Measurements from ENCODE around the gene RPS6KB1.
"Not testable (repeated sequence)": the region's sequence is repeated elsewhere in the genome, so short reads cannot be mapped to it uniquely, and the experiment has no call there.

The RPS6KB1 gene

DNA sequence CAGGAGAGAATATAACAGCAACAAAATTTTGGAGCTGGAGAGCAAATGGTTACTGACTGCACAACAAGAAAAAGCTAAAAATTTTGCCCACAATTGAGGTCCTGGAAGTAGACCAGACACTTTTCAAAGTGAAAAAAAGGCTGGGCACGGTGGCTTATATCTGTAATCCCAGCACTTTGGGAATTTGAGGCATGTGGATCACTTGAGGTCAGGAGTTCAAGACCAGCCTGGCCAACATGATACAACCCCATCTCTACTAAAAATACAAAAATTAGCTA lies 23.0 kb upstream of the RPS6KB1 start:
- H3K27ac ChIP-seq: no peak overlapping the region
- H3K4me3 ChIP-seq (ENCODE audit: low read depth, low read length): no peak overlapping the region
- H3K36me3 ChIP-seq: peaks cover 62% of the 10 kb centered on the region
- H3K9me3 ChIP-seq (ENCODE audit: severe bottlenecking): no peaks in the 10 kb centered on the region
- no peak for TF ChIP-seq CTCF (IDR thresholded peaks at IDR 0.05; ENCODE audit: low read depth, low read length)
- no peak for DNase-seq
- H3K27me3 ChIP-seq (ENCODE audit: insufficient read depth, low read depth, severe bottlenecking): no peaks in the 10 kb centered on the region

GRCh38 chr17:59870482-59870881 lies 22.4 kb upstream of the RPS6KB1 start:
- TF ChIP-seq CTCF (IDR thresholded peaks at IDR 0.05; ENCODE audit: low read depth, low read length): no peak
- H3K36me3 ChIP-seq: peaks cover 61% of the 10 kb centered on the region
- no peaks in the 10 kb centered on the region for H3K9me3 ChIP-seq (ENCODE audit: severe bottlenecking)
- H3K27ac ChIP-seq: no peak overlapping the region
- DNase-seq: no peak
- no peaks in the 10 kb centered on the region for H3K27me3 ChIP-seq (ENCODE audit: insufficient read depth, low read depth, severe bottlenecking)
- H3K4me3 ChIP-seq (ENCODE audit: low read depth, low read length): no peak overlapping the region

GRCh38 chr17:59872351-59872750 lies 20.6 kb upstream of the RPS6KB1 start:
- Histone ChIP-seq H3K4me3 (ENCODE audit: low read depth, low read length) (no peak overlapping the region), H3K27me3 (ENCODE audit: insufficient read depth, low read depth, severe bottlenecking) (no peaks in the 10 kb centered on the region), H3K9me3 (ENCODE audit: severe bottlenecking) (no peaks in the 10 kb centered on the region), H3K27ac (no peak overlapping the region), H3K36me3 (peaks cover 62% of the 10 kb centered on the region)
- DNase-seq: no peak
- no peak for TF ChIP-seq CTCF (IDR thresholded peaks at IDR 0.05; ENCODE audit: low read depth, low read length)

DNA sequence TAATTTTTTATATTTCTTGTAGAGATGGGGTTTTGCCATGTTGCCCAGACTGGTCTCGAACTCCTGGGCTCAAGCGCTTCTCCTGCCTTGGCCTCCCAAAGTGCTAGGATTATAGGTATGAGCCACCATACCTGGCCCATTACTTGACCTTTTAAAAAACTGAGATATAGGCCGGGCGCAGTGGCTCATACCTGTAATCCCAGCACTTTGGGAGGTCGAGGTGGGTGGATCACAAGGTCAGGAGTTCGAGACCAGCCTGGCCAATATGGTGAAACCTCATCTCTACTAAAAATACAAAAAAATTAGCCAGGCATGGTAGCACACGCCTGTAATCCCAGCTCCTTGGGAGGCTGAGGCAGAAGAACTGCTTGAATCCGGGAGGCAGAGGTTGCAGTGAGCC lies 19.5 kb upstream of the RPS6KB1 start:
- H3K9me3 ChIP-seq (ENCODE audit: severe bottlenecking); H3K4me3 ChIP-seq (ENCODE audit: low read depth, low read length); DNase-seq; H3K27ac ChIP-seq; H3K27me3 ChIP-seq (ENCODE audit: insufficient read depth, low read depth, severe bottlenecking): not testable (repeated sequence)
- peaks cover 66% of the 10 kb centered on the region for H3K36me3 ChIP-seq

GRCh38 chr17:59874376-59874775 lies 18.5 kb upstream of the RPS6KB1 start:
- no peak overlapping the region for H3K27ac ChIP-seq
- H3K36me3 ChIP-seq: peaks cover 72% of the 10 kb centered on the region
- no peaks in the 10 kb centered on the region for H3K27me3 ChIP-seq (ENCODE audit: insufficient read depth, low read depth, severe bottlenecking)
- H3K4me3 ChIP-seq (ENCODE audit: low read depth, low read length): no peak overlapping the region
- DNase-seq: no peak
- TF ChIP-seq CTCF (IDR thresholded peaks at IDR 0.05; ENCODE audit: low read depth, low read length): no peak
- H3K9me3 ChIP-seq (ENCODE audit: severe bottlenecking): no peaks in the 10 kb centered on the region

DNA sequence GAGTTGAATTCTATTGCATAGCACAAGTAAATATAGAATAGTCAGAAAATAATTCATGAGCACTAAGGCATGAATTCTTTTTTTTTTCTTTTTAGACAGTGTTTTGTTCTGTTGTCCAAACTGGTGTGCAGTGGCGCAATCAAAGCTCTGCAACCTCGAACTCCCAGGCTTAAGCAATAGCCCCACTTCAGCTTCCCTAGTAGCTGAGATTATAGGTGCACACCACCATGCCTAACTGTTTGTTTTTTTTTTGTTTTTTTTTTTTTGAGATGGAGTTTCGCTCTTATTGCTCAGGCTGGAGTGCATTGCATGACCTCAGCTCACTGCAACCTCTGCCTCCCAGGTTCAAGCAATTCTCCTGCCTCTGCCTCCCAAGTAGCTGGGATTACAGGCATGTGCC lies 16.8 kb upstream of the RPS6KB1 start:
- peaks cover 71% of the 10 kb centered on the region for H3K36me3 ChIP-seq
- H3K27ac ChIP-seq: no peak overlapping the region
- no peaks in the 10 kb centered on the region for H3K9me3 ChIP-seq (ENCODE audit: severe bottlenecking)
- H3K27me3 ChIP-seq (ENCODE audit: insufficient read depth, low read depth, severe bottlenecking): no peaks in the 10 kb centered on the region
- H3K4me3 ChIP-seq (ENCODE audit: low read depth, low read length): no peak overlapping the region
- TF ChIP-seq CTCF (IDR thresholded peaks at IDR 0.05; ENCODE audit: low read depth, low read length): no peak
- no peak for DNase-seq
